Central memory CD8-positive, alpha-beta T cell (primary cell): Measurements from ENCODE around the gene ZNF358.

Experiments
- ATAC-seq: fragments of 150-1000 bp; cut with Tn5 transposase; replicated peaks from 2 replicates; pipeline ENCODE4 v1.10.0; 2022; ENCODE audit warnings: mild to moderate bottlenecking, moderate FRiP score, moderate number of reproducible peaks; ENCODE audit not compliant: poor library complexity, severe bottlenecking; ENCODE audit errors: extremely low read depth
- DNase-seq, 2 donors: peaks; one replicate each; pipeline ENCODE4 v3.0.0; 2021; ENCODE audit warnings: low spot score in 2 of 2
- H3K27ac Mint-ChIP-seq: one replicate; pipeline ENCODE4 v1.8.0; 2022; ENCODE audit warnings: low read depth, mild to moderate bottlenecking, moderate library complexity, mixed read lengths
- H3K27me3 Mint-ChIP-seq: one replicate; pipeline ENCODE4 v1.8.0; 2022; ENCODE audit warnings: mixed read lengths
- H3K36me3 Mint-ChIP-seq: one replicate; pipeline ENCODE4 v1.8.0; 2022; ENCODE audit warnings: mild to moderate bottlenecking, moderate library complexity, mixed read lengths; ENCODE audit not compliant: insufficient read depth
- H3K4me1 Mint-ChIP-seq: one replicate; pipeline ENCODE4 v1.8.0; 2022; ENCODE audit warnings: mixed read lengths
- H3K4me3 Mint-ChIP-seq: one replicate; pipeline ENCODE4 v1.8.0; 2022; ENCODE audit warnings: mild to moderate bottlenecking, moderate library complexity, mixed read lengths
- H3K9me3 Mint-ChIP-seq: one replicate; pipeline ENCODE4 v1.8.0; 2022; ENCODE audit warnings: mixed read lengths

The ZNF358 gene

GRCh38 chr19:7515645-7516151, at the start of gene ZNF358:
Gene ZNF358 (plus strand): TSS chr19:7516103. CDS start chr19:7519243, 3,140 bp downstream.
- Mint-ChIP-seq H3K27ac (peak within 1 kb of the TSS; percentile 56), H3K4me1 (peaks cover 22% of the 10 kb centered on the region), H3K27me3 (peaks cover 24% of the 10 kb centered on the region), H3K9me3 (no peaks in the 10 kb centered on the region), H3K36me3 (peaks cover 6% of the 10 kb centered on the region), H3K4me3 (peak within 1 kb of the TSS; percentile 73)
- DNase-seq (no peak), ATAC-seq (peak; percentile 52)

DNA sequence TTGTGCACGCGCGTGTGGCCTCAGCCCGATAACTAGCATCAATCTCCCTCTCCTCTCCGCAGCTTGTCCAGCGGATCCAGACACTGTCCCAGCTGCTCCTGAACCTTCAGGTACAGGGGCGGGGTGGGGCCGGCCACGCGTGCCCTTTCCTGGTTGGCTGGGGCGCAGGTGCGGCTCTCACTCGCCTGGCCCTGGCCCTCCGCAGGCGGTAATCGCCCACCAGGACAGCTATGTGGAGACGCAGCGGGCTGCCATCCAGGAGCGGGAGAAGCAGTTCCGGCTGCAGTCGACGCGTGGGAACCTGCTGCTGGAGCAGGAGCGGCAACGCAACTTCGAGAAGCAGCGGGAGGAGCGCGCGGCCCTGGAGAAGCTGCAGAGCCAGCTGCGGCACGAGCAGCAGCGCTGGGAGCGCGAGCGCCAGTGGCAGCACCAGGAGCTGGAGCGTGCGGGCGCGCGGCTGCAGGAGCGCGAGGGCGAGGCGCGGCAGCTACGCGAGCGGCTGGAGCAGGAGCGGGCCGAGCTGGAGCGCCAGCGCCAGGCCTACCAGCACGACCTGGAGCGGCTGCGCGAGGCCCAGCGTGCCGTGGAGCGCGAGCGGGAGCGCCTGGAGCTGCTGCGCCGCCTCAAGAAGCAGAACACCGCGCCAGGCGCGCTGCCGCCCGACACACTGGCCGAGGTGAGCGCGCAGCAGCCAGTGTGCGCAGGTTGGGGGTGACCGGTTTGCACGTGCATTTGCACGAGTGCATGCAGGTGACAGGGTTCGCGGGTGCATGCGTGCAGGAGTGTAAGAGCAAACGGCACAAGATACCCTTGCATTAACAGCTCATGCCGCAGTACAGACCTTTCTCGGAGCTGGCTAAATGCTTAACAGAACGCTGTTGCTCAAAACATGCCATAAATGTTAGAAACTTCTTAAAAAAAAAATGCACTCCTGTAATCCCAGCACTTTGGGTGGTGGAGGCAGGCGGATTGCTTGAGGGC, 48.6 kb upstream of the ZNF358 start:
- Mint-ChIP-seq H3K4me3 (no peak overlapping the region), H3K27ac (no peak overlapping the region), H3K27me3 (no peaks in the 10 kb centered on the region), H3K36me3 (peaks cover 62% of the 10 kb centered on the region), H3K4me1 (peaks cover 4% of the 10 kb centered on the region), H3K9me3 (no peaks in the 10 kb centered on the region)
- no peak for ATAC-seq
- no peak for DNase-seq

GRCh38 chr19:7468840-7469239, 47.1 kb upstream of the ZNF358 start:
- peaks cover 58% of the 10 kb centered on the region for H3K36me3 Mint-ChIP-seq

GRCh38 chr19:7469669-7470285, 46.1 kb upstream of the ZNF358 start:
- H3K36me3 Mint-ChIP-seq = peaks cover 50% of the 10 kb centered on the region
- H3K4me3 Mint-ChIP-seq = no peak overlapping the region
- no peaks in the 10 kb centered on the region for H3K27me3 Mint-ChIP-seq
- ATAC-seq = no peak
- H3K9me3 Mint-ChIP-seq = no peaks in the 10 kb centered on the region
- H3K27ac Mint-ChIP-seq = no peak overlapping the region
- no peaks in the 10 kb centered on the region for H3K4me1 Mint-ChIP-seq
- no peak for DNase-seq

More at GRCh38 chr19:7468840-7469239, 47.1 kb upstream of the ZNF358 start:
- Mint-ChIP-seq H3K4me1 (no peaks in the 10 kb centered on the region), H3K27me3 (no peaks in the 10 kb centered on the region), H3K4me3 (no peak overlapping the region), H3K9me3 (no peaks in the 10 kb centered on the region), H3K27ac (no peak overlapping the region)
- ATAC-seq (no peak), DNase-seq (no peak)

DNA sequence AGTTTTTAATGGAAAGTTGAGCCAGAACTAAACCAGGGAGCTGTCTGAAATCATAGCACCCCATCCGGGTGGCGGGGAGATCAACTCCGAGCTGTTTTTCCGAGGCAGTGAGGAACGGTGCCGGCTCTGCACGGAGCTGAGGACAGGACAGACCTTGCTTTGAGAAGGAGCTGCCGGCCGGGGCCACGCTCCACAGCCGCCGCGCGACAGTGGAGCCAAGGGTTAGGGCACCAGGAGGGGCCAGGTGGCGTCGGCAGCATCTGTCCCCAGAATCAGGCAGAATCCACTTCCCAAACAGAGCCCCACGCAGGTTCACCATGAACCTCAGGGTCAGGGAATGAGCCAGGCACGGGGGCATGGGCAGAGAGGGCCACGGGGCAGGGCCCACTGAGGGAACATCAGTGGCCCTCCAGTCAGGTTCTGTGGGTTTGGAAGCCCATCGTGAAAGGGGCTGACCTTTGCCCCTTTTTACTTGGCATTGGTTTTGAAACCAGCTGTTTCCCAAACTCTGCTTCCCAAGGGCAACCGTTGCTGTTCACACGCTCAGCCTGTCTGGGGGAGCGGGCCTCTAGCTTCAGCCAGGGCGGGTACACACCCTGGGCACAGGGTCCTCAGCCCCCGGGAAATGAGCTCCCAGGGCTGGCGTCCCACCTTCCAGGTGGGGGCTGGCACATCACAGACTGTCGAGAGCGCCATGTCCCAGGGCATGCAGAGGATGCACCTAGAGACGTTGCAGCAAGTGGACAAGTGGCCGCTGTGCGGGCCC, 45.2 kb upstream of the ZNF358 start:
- Mint-ChIP-seq H3K27me3 (no peaks in the 10 kb centered on the region), H3K27ac (no peak overlapping the region), H3K36me3 (peaks cover 45% of the 10 kb centered on the region), H3K4me3 (no peak overlapping the region), H3K9me3 (no peaks in the 10 kb centered on the region), H3K4me1 (no peaks in the 10 kb centered on the region)
- no peak for DNase-seq
- no peak for ATAC-seq

DNA sequence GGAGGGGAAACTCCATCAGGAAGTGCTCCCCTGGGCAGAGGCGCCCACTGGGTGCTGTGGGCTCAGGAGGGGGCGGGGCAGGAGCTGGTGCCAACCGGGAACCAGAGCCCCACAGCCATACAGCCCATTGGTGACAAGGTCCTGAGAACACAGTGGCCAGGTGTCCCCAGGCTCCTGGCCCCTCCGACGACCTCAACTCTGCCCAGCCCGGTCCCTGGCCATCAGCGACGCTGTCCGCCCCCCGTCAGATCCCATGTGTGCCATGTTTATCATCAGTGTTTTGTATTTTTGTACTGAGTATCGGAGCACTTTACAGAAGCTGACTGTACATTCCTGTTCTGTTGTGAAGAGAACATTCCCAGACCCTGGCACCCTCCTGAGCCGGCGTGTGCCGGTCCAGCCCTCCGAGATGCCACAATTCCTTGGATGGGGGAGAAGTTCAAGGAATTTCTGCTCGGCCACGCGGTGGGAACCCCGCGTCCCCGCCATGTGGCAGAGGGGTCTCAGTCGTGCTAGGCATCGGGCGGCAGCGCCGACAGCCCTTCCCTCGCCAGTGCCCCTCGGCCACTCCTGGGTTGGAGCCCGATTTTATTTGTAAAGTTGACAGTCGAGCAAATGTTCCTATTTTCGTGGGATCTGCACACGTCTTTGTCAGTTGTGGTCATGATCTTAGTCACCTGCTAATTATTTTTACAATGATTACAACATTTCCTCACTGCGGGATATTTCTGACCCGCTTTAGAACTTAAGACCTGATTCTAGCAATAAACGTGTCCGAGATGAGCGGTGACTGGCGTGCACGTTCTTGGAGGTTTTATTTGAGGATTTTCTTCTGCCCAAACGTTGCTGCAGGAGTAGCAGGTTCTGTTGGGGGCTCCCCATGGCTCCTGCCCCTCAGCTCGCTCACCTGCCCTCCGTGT, 43.9 kb upstream of the ZNF358 start:
- DNase-seq = no peak
- peaks cover 42% of the 10 kb centered on the region for H3K36me3 Mint-ChIP-seq
- H3K27ac Mint-ChIP-seq = peak overlapping the region; percentile 70
- H3K4me1 Mint-ChIP-seq = no peaks in the 10 kb centered on the region
- no peaks in the 10 kb centered on the region for H3K9me3 Mint-ChIP-seq
- H3K4me3 Mint-ChIP-seq = no peak overlapping the region
- ATAC-seq = no peak
- no peaks in the 10 kb centered on the region for H3K27me3 Mint-ChIP-seq

DNA sequence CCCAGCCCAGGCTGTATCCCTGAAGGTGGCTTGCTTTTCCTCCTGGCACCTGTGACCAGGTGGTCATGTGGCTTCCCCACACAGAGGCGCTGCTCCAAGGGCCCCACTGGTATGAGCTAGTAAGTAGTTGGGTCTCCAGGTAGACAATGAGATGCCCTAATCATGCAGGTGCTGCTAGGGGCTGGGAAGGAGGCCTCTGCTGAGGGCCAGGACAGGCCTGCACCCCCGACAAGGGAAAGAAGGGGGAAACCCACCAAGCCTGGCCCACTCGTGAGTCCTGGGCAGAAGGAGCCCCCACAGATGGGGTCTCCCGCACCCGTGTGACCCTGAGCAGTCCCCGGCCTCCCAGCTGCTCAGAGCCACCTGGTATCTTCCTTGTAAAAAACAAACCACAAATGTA, 40.2 kb upstream of the ZNF358 start:
- Mint-ChIP-seq H3K4me3 (no peak overlapping the region), H3K9me3 (no peaks in the 10 kb centered on the region), H3K4me1 (no peaks in the 10 kb centered on the region), H3K36me3 (peaks cover 38% of the 10 kb centered on the region), H3K27me3 (no peaks in the 10 kb centered on the region), H3K27ac (no peak overlapping the region)
- DNase-seq = no peak
- ATAC-seq = no peak

DNA sequence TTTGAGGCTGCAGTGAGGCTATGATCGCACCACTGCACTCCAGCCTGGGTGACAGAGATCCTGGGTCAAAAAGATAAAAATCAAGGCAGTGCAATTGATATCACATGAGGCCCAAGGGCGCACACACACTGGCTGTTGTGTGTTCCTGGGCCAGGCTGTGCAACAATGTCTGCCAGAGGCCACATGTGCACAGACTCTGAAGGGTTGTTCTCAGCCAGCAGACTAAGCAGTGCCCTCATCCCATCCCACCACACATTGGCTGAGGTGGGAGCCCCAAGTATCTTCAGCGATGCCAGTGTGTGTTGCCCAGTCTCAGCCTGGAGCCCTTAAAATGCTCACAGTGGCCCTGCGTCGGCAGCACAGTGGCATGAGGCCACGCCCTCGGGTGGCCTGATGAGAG, 39.7 kb upstream of the ZNF358 start:
- Mint-ChIP-seq H3K27me3 (no peaks in the 10 kb centered on the region), H3K36me3 (peaks cover 40% of the 10 kb centered on the region), H3K9me3 (no peaks in the 10 kb centered on the region), H3K27ac (no peak overlapping the region), H3K4me1 (no peaks in the 10 kb centered on the region), H3K4me3 (no peak overlapping the region)
- no peak for DNase-seq
- ATAC-seq = no peak

GRCh38 chr19:7476777-7477494, 39.0 kb upstream of the ZNF358 start:
- no peak for ATAC-seq
- peak overlapping the region; percentile 59 for H3K27ac Mint-ChIP-seq
- DNase-seq = no peak
- H3K4me3 Mint-ChIP-seq = no peak overlapping the region
- no peaks in the 10 kb centered on the region for H3K9me3 Mint-ChIP-seq
- H3K36me3 Mint-ChIP-seq = peaks cover 36% of the 10 kb centered on the region
- no peaks in the 10 kb centered on the region for H3K27me3 Mint-ChIP-seq
- no peaks in the 10 kb centered on the region for H3K4me1 Mint-ChIP-seq

DNA sequence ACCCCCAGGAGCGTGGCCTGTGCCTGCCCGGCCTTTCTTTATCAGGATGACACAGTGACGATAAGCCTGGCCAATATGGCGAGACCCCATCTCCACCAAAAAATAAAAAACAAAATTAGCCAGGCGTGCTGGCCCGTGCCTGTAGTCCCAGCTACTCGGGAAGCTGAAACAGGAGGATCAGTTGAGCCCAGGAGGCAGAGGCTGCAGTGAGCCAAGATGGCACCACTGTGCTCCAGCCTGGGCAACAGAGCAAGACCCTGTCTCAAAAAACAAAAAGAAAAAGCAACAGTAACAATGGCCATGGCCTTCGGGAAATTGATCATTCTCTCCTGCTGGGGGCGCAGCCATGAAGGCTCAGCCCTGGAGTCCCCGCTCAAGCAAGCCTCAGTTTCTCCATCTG, 38.1 kb upstream of the ZNF358 start:
- DNase-seq = no peak
- H3K27me3 Mint-ChIP-seq = no peaks in the 10 kb centered on the region
- H3K4me3 Mint-ChIP-seq = no peak overlapping the region
- no peaks in the 10 kb centered on the region for H3K4me1 Mint-ChIP-seq
- no peak for ATAC-seq
- H3K27ac Mint-ChIP-seq = peak overlapping the region; percentile 59
- H3K36me3 Mint-ChIP-seq = peaks cover 32% of the 10 kb centered on the region
- H3K9me3 Mint-ChIP-seq = no peaks in the 10 kb centered on the region

DNA sequence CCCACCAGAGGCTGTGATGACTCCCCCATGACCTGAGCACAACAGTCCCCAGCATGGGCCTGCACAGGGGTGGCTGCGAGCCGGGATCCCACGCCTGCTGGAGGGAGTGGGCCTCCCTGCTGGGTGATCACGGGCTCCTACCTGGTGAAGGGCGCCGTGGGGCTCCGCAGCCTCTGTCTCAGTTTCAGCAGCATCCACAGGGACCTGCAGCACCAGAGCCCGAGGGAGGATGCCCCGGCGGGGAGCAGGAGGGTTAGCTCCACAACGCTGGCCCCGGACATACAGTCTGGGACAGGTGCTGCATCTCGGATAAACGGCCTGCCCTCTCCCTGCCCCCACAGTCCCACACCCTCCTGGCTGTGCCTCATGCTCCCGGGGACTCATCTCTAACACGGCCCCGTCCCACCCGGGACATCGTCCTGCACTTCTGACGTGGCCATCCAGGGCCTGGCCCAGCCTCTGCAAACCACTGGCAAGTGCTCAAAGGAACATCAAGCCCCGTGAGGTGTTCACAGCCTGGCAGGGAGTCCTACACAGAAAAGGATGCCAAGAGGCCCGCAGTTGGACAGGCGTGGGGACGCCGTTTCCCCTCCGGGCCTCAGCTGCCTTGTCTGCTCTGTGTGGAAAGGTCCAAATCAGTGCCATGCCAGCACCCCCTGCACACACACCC, 37.6 kb upstream of the ZNF358 start:
- no peak for DNase-seq

More for the DNA sequence above, 37.6 kb upstream of the ZNF358 start:
- Mint-ChIP-seq H3K4me1 (peaks cover 4% of the 10 kb centered on the region), H3K27ac (peak overlapping the region; percentile 59), H3K27me3 (peaks cover 4% of the 10 kb centered on the region), H3K36me3 (peaks cover 32% of the 10 kb centered on the region), H3K9me3 (no peaks in the 10 kb centered on the region), H3K4me3 (no peak overlapping the region)
- ATAC-seq = no peak
